HCT116 (cell line): ENCODE data around the gene AKAP12. TPM values are rescaled to one million over a fixed set of nuclear protein-coding genes. Genes with fewer than 3 reads are reported as not detected.
A peak's percentile ranks its signal among the peaks of the same experiment; 100 is the strongest.

Experiments
- ATAC-seq: fragments of 200-7000 bp; cut with Tn5 transposase; 2 replicates; pipeline ENCODE4 v1.9.1; 2020; ENCODE audit warnings: mild to moderate bottlenecking, moderate library complexity
- BruUV-seq: library from RNA; stranded (reverse); fragments of 400-500 nt; replicated peaks from 2 replicates; lab custom pipeline; 2021; lab: Mats Ljungman, UMichigan
- CTCF ChIA-PET: fragments of 300-600 bp; sonication (Branson Sonifier 250); formaldehyde crosslinking; loops from one replicate; lab custom pipeline; 2021; ENCODE audit warnings: antibody characterized with exemption; lab: Charles Lee
- POLR2A ChIA-PET: fragments of 300-600, 350-600 bp; sonication (Branson Sonifier 250); formaldehyde crosslinking; loops from one replicate; lab custom pipeline; 2021; ENCODE audit warnings: antibody characterized with exemption; lab: Charles Lee
- RAD21 ChIA-PET, 2 experiments: fragments of 300-600 bp; sonication (Branson Sonifier 250); formaldehyde crosslinking; loops; one replicate each; lab custom pipeline; 2023; ENCODE audit warnings: low total read pairs in 2 of 2; ENCODE audit not compliant: uncharacterized antibody in 2 of 2, unreplicated experiment in 2 of 2, low non-redundant PET in 1 of 2; lab: Charles Lee
- DNase-seq: peaks from one replicate; pipeline ENCODE4 v3.0.0-alpha.2; 2010; ENCODE audit warnings: low read depth, low spot score
- H2AFZ ChIP-seq: fragments of 200-600 bp; shearing (Covaris generic), sonication (generic); 2 replicates; pipeline ENCODE4 v1.6.1; 2017; ENCODE audit warnings: low read depth, mixed run types, mixed read lengths, antibody characterized with exemption, low read length; ENCODE audit not compliant: poor library complexity, severe bottlenecking
- H3K27ac ChIP-seq: 2 replicates; pipeline ENCODE4 v1.5.1; 2012; ENCODE audit warnings: low read depth, low read length
- H3K27me3 ChIP-seq: fragments of 200-600 bp; sonication (generic); 2 replicates; pipeline ENCODE4 v1.6.1; 2016; ENCODE audit warnings: mixed run types, low read length, mixed read lengths; ENCODE audit not compliant: insufficient read depth
- H3K36me3 ChIP-seq, 2 experiments: fragments of 200-500 bp in 1 of 2; fragments of 200-600 bp in 1 of 2; sonication (Bioruptor generic) in 1 of 2; sonication (generic) in 1 of 2; 2 replicates each; pipeline versions ENCODE4 v1.5.1 to v1.6.1; 2014 to 2016; ENCODE audit warnings: low read length in 2 of 2, inconsistent platforms in 1 of 2, mixed read lengths in 1 of 2, mixed run types in 1 of 2; ENCODE audit not compliant: insufficient read depth in 2 of 2, control insufficient read depth in 1 of 2
- H3K4me1 ChIP-seq, 2 experiments: fragments of 200-600 bp in 1 of 2; sonication (generic) in 1 of 2; 2 replicates each; pipeline versions ENCODE4 v1.5.1 to v1.6.1; 2012 to 2017; ENCODE audit warnings: low read length in 2 of 2, inconsistent platforms in 1 of 2, mild to moderate bottlenecking in 1 of 2, mixed read lengths in 1 of 2, mixed run types in 1 of 2, moderate library complexity in 1 of 2; ENCODE audit not compliant: insufficient read depth in 2 of 2, control insufficient read depth in 1 of 2
- H3K4me2 ChIP-seq: fragments of 200-600 bp; sonication (generic); 2 replicates; pipeline ENCODE4 v1.6.1; 2017; ENCODE audit warnings: mixed run types, low read length, mixed read lengths
- H3K4me3 ChIP-seq, 2 experiments: fragments of 200-600 bp in 1 of 2; sonication (generic) in 1 of 2; replicated peaks in 1 of 2; 2 replicates each; pipeline ENCODE4 v1.5.1; 2011 to 2016; ENCODE audit warnings: low read length in 2 of 2, control low read depth in 1 of 2, low read depth in 1 of 2, mild to moderate bottlenecking in 1 of 2, mixed read lengths in 1 of 2, mixed run types in 1 of 2
- H3K79me2 ChIP-seq: fragments of 200-600 bp; sonication (generic); 2 replicates; pipeline ENCODE4 v1.6.1; 2017; ENCODE audit warnings: mild to moderate bottlenecking, mixed run types, low read length, moderate library complexity, mixed read lengths; ENCODE audit not compliant: insufficient read depth
- H3K9ac ChIP-seq: fragments of 200-600 bp; sonication (generic); 2 replicates; pipeline ENCODE4 v1.6.1; 2016; ENCODE audit warnings: low read length, mixed read lengths
- H3K9me2 ChIP-seq: fragments of 200-600 bp; sonication (generic), shearing (Covaris generic); 2 replicates; pipeline ENCODE4 v1.6.1; 2017; ENCODE audit warnings: mixed run types, mild to moderate bottlenecking, moderate library complexity; ENCODE audit not compliant: insufficient read depth
- H3K9me3 ChIP-seq, 2 experiments: fragments of 200-500 bp in 1 of 2; fragments of 200-600 bp in 1 of 2; sonication (Bioruptor generic) in 1 of 2; sonication (generic) in 1 of 2; 2 replicates each; pipeline ENCODE4 v1.6.1; 2014 to 2017; ENCODE audit warnings: low read length in 2 of 2, mixed read lengths in 2 of 2, inconsistent platforms in 1 of 2, low read depth in 1 of 2, mild to moderate bottlenecking in 1 of 2, mixed run types in 1 of 2, moderate library complexity in 1 of 2; ENCODE audit not compliant: control insufficient read depth in 1 of 2, insufficient read depth in 1 of 2
- H4K20me1 ChIP-seq: fragments of 200-600 bp; sonication (generic), shearing (Covaris generic); 2 replicates; pipeline ENCODE4 v1.6.1; 2017; ENCODE audit warnings: mixed run types, mild to moderate bottlenecking, moderate library complexity; ENCODE audit not compliant: insufficient read depth
- CBX3 ChIP-seq: IDR thresholded peaks from 2 replicates; pipeline ENCODE4 v1.6.1; 2012; ENCODE audit warnings: low read depth
- CEBPB ChIP-seq: IDR thresholded peaks from 2 replicates; pipeline ENCODE4 v1.6.1; 2012; ENCODE audit warnings: low read depth
- ELF1 ChIP-seq: IDR thresholded peaks from 2 replicates; pipeline ENCODE4 v1.6.1; 2012; ENCODE audit warnings: low read depth, borderline replicate concordance
- EZH2 ChIP-seq: fragments of 200-600 bp; sonication (generic); IDR thresholded peaks from 2 replicates; pipeline ENCODE4 v1.6.1; 2017; ENCODE audit warnings: antibody characterized with exemption, mixed run types
- EZH2phosphoT487 ChIP-seq: fragments of 200-600 bp; IDR thresholded peaks from 2 replicates; pipeline ENCODE4 v1.6.1; 2018; ENCODE audit warnings: antibody characterized with exemption, borderline replicate concordance
- FOSL1 ChIP-seq: IDR thresholded peaks from 2 replicates; pipeline ENCODE4 v1.6.1; 2012; ENCODE audit warnings: low read depth
- JUND ChIP-seq: IDR thresholded peaks from 2 replicates; pipeline ENCODE4 v1.6.1; 2012
- MAX ChIP-seq: IDR thresholded peaks from 2 replicates; pipeline ENCODE4 v1.6.1; 2012
- POLR2A ChIP-seq: IDR thresholded peaks from 2 replicates; pipeline ENCODE4 v1.7.0; 2011; ENCODE audit warnings: borderline replicate concordance; ENCODE audit not compliant: insufficient read depth, insufficient read length; ENCODE audit errors: extremely low read depth
- POLR2AphosphoS5 ChIP-seq: IDR thresholded peaks from 2 replicates; pipeline ENCODE4 v1.6.1; 2011; ENCODE audit warnings: mild to moderate bottlenecking, low read depth, low read length, moderate library complexity
- RAD21 ChIP-seq: IDR thresholded peaks from 2 replicates; pipeline ENCODE4 v1.6.1; 2012; ENCODE audit warnings: low read depth, mild to moderate bottlenecking
- SIN3A ChIP-seq: IDR thresholded peaks from 2 replicates; pipeline ENCODE4 v1.6.1; 2012; ENCODE audit warnings: low read depth
- SP1 ChIP-seq: IDR thresholded peaks from 2 replicates; pipeline ENCODE4 v1.6.1; 2012; ENCODE audit warnings: low read depth
- SRF ChIP-seq: IDR thresholded peaks from 2 replicates; pipeline ENCODE4 v1.6.1; 2012; ENCODE audit warnings: low read depth
- TCF7L2 ChIP-seq: IDR thresholded peaks from 2 replicates; pipeline ENCODE4 v1.7.0; 2011; ENCODE audit warnings: borderline replicate concordance, inconsistent platforms; ENCODE audit not compliant: insufficient read depth, insufficient read length; ENCODE audit errors: extremely low read depth
- YY1 ChIP-seq: IDR thresholded peaks from 2 replicates; pipeline ENCODE4 v1.6.1; 2011; ENCODE audit warnings: low read length, low read depth, moderate library complexity, mild to moderate bottlenecking; ENCODE audit not compliant: insufficient replicate concordance; ENCODE audit errors: extremely low read depth
- ZBTB33 ChIP-seq: IDR thresholded peaks from 2 replicates; pipeline ENCODE4 v1.6.1; 2011; ENCODE audit warnings: mild to moderate bottlenecking, low read length, moderate library complexity; ENCODE audit not compliant: insufficient replicate concordance; ENCODE audit errors: extremely low read depth
- ZFX ChIP-seq: fragments of 450-650 bp; IDR thresholded peaks from 2 replicates; pipeline ENCODE4 v1.6.1; 2017
- ZNF274 ChIP-seq: fragments of 200-500 bp; sonication (Bioruptor generic); IDR thresholded peaks from 2 replicates; pipeline ENCODE4 v1.6.1; 2014; ENCODE audit warnings: mild to moderate bottlenecking, low read depth, low read length, inconsistent platforms
- intact Hi-C: fragments of 100-400 bp; cut with micrococcal nuclease; formaldehyde crosslinking; loops from 2 replicates; pipeline ENCODE4 v1.10.0; 2022
- total RNA-seq: library from RNA; stranded (reverse); gene quantifications from one replicate; pipeline ENCODE4 v1.2.1, GENCODE V29; 2021; ENCODE audit not compliant: unreplicated experiment
- TF ChIP-seq, protein P1 (sequence below): IDR thresholded peaks from 2 replicates; pipeline ENCODE4 v1.6.1; 2012

The AKAP12 gene
- total RNA-seq, 1 experiment from 2014 or later: 1,220 TPM

DNA sequence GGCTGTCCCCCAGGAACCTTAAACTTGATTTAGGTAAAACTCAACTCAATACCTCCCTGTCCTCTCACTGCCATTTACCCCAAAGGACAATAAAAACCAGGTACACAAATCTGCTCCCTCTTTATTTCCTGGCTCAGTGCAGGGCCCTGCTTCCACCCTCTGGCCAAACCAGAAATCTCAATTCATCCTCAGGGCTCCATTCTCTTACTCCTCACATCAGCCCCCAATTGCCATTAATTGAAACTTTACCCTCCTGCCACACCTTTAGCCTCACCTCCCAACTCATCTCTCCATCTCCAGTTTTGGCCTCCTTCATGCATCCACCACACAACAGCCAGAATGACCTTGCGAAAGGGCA lies 141.1 kb downstream of the AKAP12 start:
- DNase-seq (no peak), ATAC-seq (peak; percentile 31; the same call in 1 of the 2 replicates)
- CTCF ChIA-PET: no interaction called here
- H3K9me2 ChIP-seq: no peaks in the 10 kb centered on the region
- POLR2A ChIA-PET: no interaction called here
- H3K9ac ChIP-seq: no peak overlapping the region
- H2AFZ ChIP-seq: no peak overlapping the region
- no peaks in the 10 kb centered on the region for H3K9me3 ChIP-seq
- TF ChIP-seq EZH2: no peak
- no peak for TF ChIP-seq ZFX
- TF ChIP-seq ELF1: no peak
- no peak for TF ChIP-seq SP1
- TF ChIP-seq RAD21: peak; percentile 40
- TF ChIP-seq CEBPB: no peak
- intact Hi-C loops: no loop called here
- no TSS peak for BruUV-seq
- H3K4me1 ChIP-seq: peaks cover 1 to 13% of the 10 kb centered on the region in 2 experiments; a peak in 3 of 4 replicates
- RAD21 ChIA-PET: no interaction called here
- H3K4me3 ChIP-seq: no peak overlapping the region
- peaks cover 83% of the 10 kb centered on the region for H3K79me2 ChIP-seq
- no peaks in the 10 kb centered on the region for H4K20me1 ChIP-seq
- H3K36me3 ChIP-seq: no peaks in the 10 kb centered on the region
- H3K27ac ChIP-seq: no peak overlapping the region
- H3K27me3 ChIP-seq: no peaks in the 10 kb centered on the region
- H3K4me2 ChIP-seq: no peak overlapping the region

- POLR2A ChIA-PET: no interaction called here
Observed at GRCh38 chr6:151381722-151382121, 142.0 kb downstream of the AKAP12 start.

More at GRCh38 chr6:151381722-151382121, 142.0 kb downstream of the AKAP12 start:
- Histone ChIP-seq H3K4me2 (no peak overlapping the region), H3K27me3 (no peaks in the 10 kb centered on the region), H3K9me3 (no peaks in the 10 kb centered on the region), H2AFZ (no peak overlapping the region), H3K79me2 (peaks cover 83% of the 10 kb centered on the region), H3K27ac (no peak overlapping the region), H3K9me2 (no peaks in the 10 kb centered on the region), H3K9ac (no peak overlapping the region), H3K36me3 (no peaks in the 10 kb centered on the region), H3K4me3 (no peak overlapping the region), H3K4me1 (peaks cover 0 to 5% of the 10 kb centered on the region in 2 experiments; a peak in 3 of 4 replicates), H4K20me1 (no peaks in the 10 kb centered on the region)
- ATAC-seq (no peak), DNase-seq (no peak)
- CTCF ChIA-PET: interaction anchor here (1.0 kb wide), 1 partner anchor 564 kb away, joined by 3 read pairs; no protein-coding TSS in a partner anchor
- no peak for TF ChIP-seq ELF1
- TF ChIP-seq ZFX: no peak
- TF ChIP-seq CBX3: no peak
- no peak for TF ChIP-seq ZNF274
- TF ChIP-seq MAX: no peak
- TF ChIP-seq SRF: no peak
- no peak for TF ChIP-seq CEBPB
- no peak for TF ChIP-seq JUND
- TF ChIP-seq YY1: no peak
- TF ChIP-seq POLR2AphosphoS5: no peak
- no peak for TF ChIP-seq TCF7L2
- TF ChIP-seq SIN3A: no peak
- TF ChIP-seq RAD21: no peak
- TF ChIP-seq EZH2: no peak
- TF ChIP-seq POLR2A: no peak
- no peak for TF ChIP-seq EZH2phosphoT487
- no peak for TF ChIP-seq ZBTB33
- TF ChIP-seq, protein P1, sequence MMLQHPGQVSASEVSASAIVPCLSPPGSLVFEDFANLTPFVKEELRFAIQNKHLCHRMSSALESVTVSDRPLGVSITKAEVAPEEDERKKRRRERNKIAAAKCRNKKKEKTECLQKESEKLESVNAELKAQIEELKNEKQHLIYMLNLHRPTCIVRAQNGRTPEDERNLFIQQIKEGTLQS: no peak
- TF ChIP-seq FOSL1: no peak
- RAD21 ChIA-PET: interaction anchor here in 1 of 2 experiments (0.7 kb wide), 1 partner anchor 545 kb away, joined by 3 read pairs; no protein-coding TSS in a partner anchor
- intact Hi-C loops: no loop called here
- BruUV-seq: no TSS peak
